ENCODE results near the gene ZNF184. TPM values are rescaled to one million over a fixed set of nuclear protein-coding genes. Genes with fewer than 3 reads are reported as not detected.

ZNF184 gene
- 9.5 and 18.8 TPM in 2 replicates for total RNA-seq (2014; rRNA removed; shearing (Covaris generic); ENCODE audit: low replicate concordance)

DNA sequence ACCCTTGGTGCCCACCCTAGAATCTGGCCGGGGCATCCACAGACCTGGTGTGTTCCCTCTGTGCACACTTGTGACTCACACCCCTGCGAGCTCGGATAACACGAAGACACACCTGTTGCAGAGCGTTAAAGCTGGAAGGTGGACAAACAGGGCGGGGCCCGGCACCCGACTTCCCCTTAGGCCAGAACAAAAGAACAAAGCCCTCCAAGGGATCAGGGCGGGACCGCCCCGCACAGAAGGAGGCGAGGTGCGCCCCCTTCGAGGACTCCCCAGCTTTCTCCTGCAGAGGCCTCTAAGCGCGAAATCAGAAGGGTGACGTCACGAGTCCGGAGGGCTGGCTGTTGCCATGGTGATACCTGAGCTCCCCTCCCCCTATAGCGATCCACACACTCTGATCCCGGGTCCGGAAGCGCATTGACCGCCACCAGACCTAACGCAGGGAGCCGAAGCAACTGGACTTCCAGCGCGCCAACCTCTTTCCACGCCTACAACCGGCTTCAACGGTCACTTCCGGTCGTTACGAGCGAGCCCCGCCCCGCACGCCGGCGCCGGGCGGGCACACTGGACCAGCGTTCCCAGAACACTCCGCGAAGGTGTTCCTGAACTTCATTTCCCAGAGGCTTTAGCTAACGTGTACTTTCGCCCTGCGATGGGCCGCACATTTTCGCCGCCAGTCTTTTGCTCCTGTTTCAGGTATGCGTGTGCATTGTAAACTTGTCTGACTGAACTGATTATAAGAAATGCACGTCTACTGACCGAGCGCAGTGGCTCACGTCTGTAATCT, at the start of gene ZNF184:
Gene ZNF184, minus strand, starts transcription at position 489 of the 784 bp plus-strand sequence. CDS start 811 bp downstream, outside the sequence.
- DNase-seq: peak; percentile 98
- peak within 1 kb of the TSS; percentile 88 for H2AFZ ChIP-seq (ENCODE audit: low read length)
- no peaks in the 10 kb centered on the region for H3K9me2 ChIP-seq (replicated peaks; ENCODE audit: insufficient read depth, low read length)
- peaks cover 34% of the 10 kb centered on the region for H3K36me3 ChIP-seq (ENCODE audit: insufficient read depth, low read length)
- H3K27me3 ChIP-seq (ENCODE audit: low read length): no peaks in the 10 kb centered on the region
- peak within 1 kb of the TSS; percentile 81 for H3K4me3 ChIP-seq (ENCODE audit: low read length)
- H3K27ac ChIP-seq (ENCODE audit: low read length): peak within 1 kb of the TSS; percentile 76
- no peaks in the 10 kb centered on the region for H4K20me1 ChIP-seq (ENCODE audit: insufficient read depth, low read depth, low read length)
- peak within 1 kb of the TSS; percentile 79 for H3K9ac ChIP-seq (ENCODE audit: low read length)
- peaks cover 8% of the 10 kb centered on the region; the same call in 1 of the 2 replicates for H3K9me3 ChIP-seq (ENCODE audit: low read length)
- H3K79me2 ChIP-seq (ENCODE audit: low read length): peaks cover 42% of the 10 kb centered on the region
- peaks cover 20% of the 10 kb centered on the region for H3K4me1 ChIP-seq (ENCODE audit: low read length)
- H3K4me2 ChIP-seq (ENCODE audit: low read depth, low read length, poor library complexity, severe bottlenecking): peak within 1 kb of the TSS; percentile 88

- no peaks in the 10 kb centered on the region for H3K9me3 ChIP-seq (ENCODE audit: low read length)
- peak overlapping the region; percentile 90 for H3K4me2 ChIP-seq (ENCODE audit: low read depth, low read length, poor library complexity, severe bottlenecking)
- H3K4me1 ChIP-seq (ENCODE audit: low read length): peaks cover 9% of the 10 kb centered on the region
- no peaks in the 10 kb centered on the region for H3K79me2 ChIP-seq (ENCODE audit: low read length)
- H3K9me2 ChIP-seq (replicated peaks; ENCODE audit: insufficient read depth, low read length): no peaks in the 10 kb centered on the region
- H3K36me3 ChIP-seq (ENCODE audit: insufficient read depth, low read length): no peaks in the 10 kb centered on the region
- DNase-seq: peak; percentile 90
- H3K9ac ChIP-seq (ENCODE audit: low read length): peak overlapping the region; percentile 77
- H4K20me1 ChIP-seq (ENCODE audit: insufficient read depth, low read depth, low read length): no peaks in the 10 kb centered on the region
- H3K4me3 ChIP-seq (ENCODE audit: low read length): peak overlapping the region; percentile 81
- H2AFZ ChIP-seq (ENCODE audit: low read length): peak overlapping the region; percentile 97
- no peaks in the 10 kb centered on the region for H3K27me3 ChIP-seq (ENCODE audit: low read length)
- H3K27ac ChIP-seq (ENCODE audit: low read length): no peak overlapping the region
Observed at GRCh38 chr6:27518881-27519795, 46.2 kb upstream of the ZNF184 start.

DNA sequence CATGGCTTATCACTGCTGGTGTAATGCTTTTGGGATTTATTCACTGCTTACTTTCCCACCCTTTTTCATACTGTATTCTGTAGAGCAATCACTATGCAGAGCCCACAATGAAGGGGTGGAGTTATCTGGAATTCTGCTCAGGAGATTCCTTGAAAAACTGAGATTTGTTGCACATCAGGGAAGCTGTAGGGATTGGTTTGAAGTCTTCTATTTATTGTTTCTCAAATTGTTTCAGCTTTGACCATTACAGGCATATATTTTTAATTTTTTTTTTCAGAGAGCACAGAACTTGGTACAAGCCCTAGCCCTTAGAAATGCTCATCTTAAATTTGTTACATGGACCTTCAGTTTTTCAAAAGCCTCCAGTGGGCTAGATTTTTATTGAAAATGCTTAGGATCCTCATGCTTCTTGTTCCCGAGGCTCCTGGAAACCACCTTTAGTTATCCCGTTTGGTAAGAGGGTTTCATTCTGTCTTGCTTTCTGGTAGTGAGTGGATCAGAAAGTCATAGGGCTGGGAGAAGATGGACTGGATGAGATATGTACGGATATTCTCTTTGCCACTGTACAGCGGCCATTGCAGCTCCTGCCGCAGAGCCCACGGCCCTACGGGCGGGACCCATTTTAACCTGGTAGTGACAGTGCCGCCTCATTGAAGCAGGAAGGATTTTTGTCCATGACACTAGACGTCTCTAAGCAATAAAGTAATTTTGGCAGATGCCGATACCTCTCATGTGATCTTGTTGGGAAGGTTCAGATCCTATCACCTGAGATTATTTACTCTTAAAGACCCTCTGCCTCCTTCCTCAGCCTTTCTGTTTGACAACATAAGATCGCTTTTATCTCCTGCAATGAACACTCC, 45.3 kb upstream of the ZNF184 start:
- no peaks in the 10 kb centered on the region for H3K79me2 ChIP-seq (ENCODE audit: low read length)
- H2AFZ ChIP-seq (ENCODE audit: low read length): peak overlapping the region; percentile 97
- H3K27ac ChIP-seq (ENCODE audit: low read length): no peak overlapping the region
- H3K4me2 ChIP-seq (ENCODE audit: low read depth, low read length, poor library complexity, severe bottlenecking): peak overlapping the region; percentile 90
- H3K9me2 ChIP-seq (replicated peaks; ENCODE audit: insufficient read depth, low read length): no peaks in the 10 kb centered on the region
- DNase-seq: peak; percentile 74
- peak overlapping the region; percentile 77 for H3K9ac ChIP-seq (ENCODE audit: low read length)
- H3K4me3 ChIP-seq (ENCODE audit: low read length): peak overlapping the region; percentile 81
- H3K4me1 ChIP-seq (ENCODE audit: low read length): peaks cover 9% of the 10 kb centered on the region
- no peaks in the 10 kb centered on the region for H3K27me3 ChIP-seq (ENCODE audit: low read length)
- H3K9me3 ChIP-seq (ENCODE audit: low read length): no peaks in the 10 kb centered on the region
- H4K20me1 ChIP-seq (ENCODE audit: insufficient read depth, low read depth, low read length): no peaks in the 10 kb centered on the region
- H3K36me3 ChIP-seq (ENCODE audit: insufficient read depth, low read length): no peaks in the 10 kb centered on the region

DNA sequence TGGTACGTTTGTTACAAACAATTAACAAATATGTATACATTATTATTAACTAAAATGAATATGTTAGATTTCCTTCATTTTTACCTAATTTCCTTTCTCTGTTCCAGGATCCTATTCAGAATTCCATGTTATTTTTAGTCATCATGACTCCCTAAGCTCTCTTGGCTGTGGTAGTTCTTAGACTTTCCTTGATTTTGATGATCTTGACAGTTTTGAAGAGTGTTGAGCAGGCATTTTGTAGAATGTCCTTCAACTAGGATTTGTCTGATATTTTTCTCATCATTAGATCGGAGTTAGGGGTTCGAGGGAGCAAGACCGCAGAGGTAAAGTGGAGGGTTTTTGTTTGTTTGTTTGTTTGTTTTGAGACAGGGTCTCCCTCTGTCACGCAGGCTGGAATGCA, 44.3 kb upstream of the ZNF184 start:
- no peak for DNase-seq
- no peak overlapping the region for H3K27ac ChIP-seq (ENCODE audit: low read length)
- H4K20me1 ChIP-seq (ENCODE audit: insufficient read depth, low read depth, low read length): no peaks in the 10 kb centered on the region
- H3K4me1 ChIP-seq (ENCODE audit: low read length): peaks cover 9% of the 10 kb centered on the region
- no peaks in the 10 kb centered on the region for H3K9me3 ChIP-seq (ENCODE audit: low read length)
- H3K9me2 ChIP-seq (replicated peaks; ENCODE audit: insufficient read depth, low read length): no peaks in the 10 kb centered on the region
- H3K4me3 ChIP-seq (ENCODE audit: low read length): no peak overlapping the region
- no peak overlapping the region for H2AFZ ChIP-seq (ENCODE audit: low read length)
- H3K79me2 ChIP-seq (ENCODE audit: low read length): no peaks in the 10 kb centered on the region
- no peak overlapping the region for H3K9ac ChIP-seq (ENCODE audit: low read length)
- no peak overlapping the region for H3K4me2 ChIP-seq (ENCODE audit: low read depth, low read length, poor library complexity, severe bottlenecking)
- H3K27me3 ChIP-seq (ENCODE audit: low read length): no peaks in the 10 kb centered on the region
- H3K36me3 ChIP-seq (ENCODE audit: insufficient read depth, low read length): no peaks in the 10 kb centered on the region

DNA sequence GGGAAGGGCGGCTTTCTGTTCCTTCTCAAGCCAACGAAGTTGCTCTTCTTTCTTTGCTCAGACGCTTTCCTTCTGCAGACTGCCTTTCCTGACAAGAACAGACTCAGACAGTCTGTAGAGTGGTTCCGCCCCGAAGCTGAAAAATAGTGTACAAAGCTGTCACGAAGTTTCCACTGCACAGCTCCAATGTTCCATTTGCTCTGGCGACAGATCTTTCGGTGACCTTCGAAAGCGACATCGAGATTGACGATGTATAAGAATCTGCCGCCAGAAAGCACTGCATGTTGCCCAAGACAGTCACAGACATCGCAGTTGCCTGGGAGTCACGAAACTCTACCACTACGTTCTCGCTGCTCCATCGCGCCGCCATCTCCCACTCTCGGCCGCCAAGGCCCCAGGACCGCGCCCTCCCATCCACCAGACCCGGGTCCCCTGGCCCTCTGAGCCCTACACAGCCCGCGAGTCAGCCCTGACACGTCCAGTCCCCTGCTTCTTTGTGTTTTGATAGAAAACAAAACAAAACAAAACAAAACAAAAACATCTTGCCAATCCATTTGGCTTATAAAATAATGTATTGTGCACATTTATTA, 42.1 kb upstream of the ZNF184 start:
- no peak for DNase-seq
- peaks cover 9% of the 10 kb centered on the region for H3K4me1 ChIP-seq (ENCODE audit: low read length)
- no peaks in the 10 kb centered on the region for H3K27me3 ChIP-seq (ENCODE audit: low read length)
- H3K9me3 ChIP-seq (ENCODE audit: low read length): no peaks in the 10 kb centered on the region
- H3K9me2 ChIP-seq (replicated peaks; ENCODE audit: insufficient read depth, low read length): no peaks in the 10 kb centered on the region
- no peak overlapping the region for H2AFZ ChIP-seq (ENCODE audit: low read length)
- no peak overlapping the region for H3K4me2 ChIP-seq (ENCODE audit: low read depth, low read length, poor library complexity, severe bottlenecking)
- no peaks in the 10 kb centered on the region for H3K79me2 ChIP-seq (ENCODE audit: low read length)
- no peaks in the 10 kb centered on the region for H4K20me1 ChIP-seq (ENCODE audit: insufficient read depth, low read depth, low read length)
- H3K36me3 ChIP-seq (ENCODE audit: insufficient read depth, low read length): no peaks in the 10 kb centered on the region
- H3K9ac ChIP-seq (ENCODE audit: low read length): no peak overlapping the region
- no peak overlapping the region for H3K4me3 ChIP-seq (ENCODE audit: low read length)
- H3K27ac ChIP-seq (ENCODE audit: low read length): no peak overlapping the region

- H3K9me2 ChIP-seq (replicated peaks; ENCODE audit: insufficient read depth, low read length): no peaks in the 10 kb centered on the region
- H3K9ac ChIP-seq (ENCODE audit: low read length): no peak overlapping the region
- no peak overlapping the region for H3K27ac ChIP-seq (ENCODE audit: low read length)
- H3K27me3 ChIP-seq (ENCODE audit: low read length): no peaks in the 10 kb centered on the region
- no peak overlapping the region for H3K4me2 ChIP-seq (ENCODE audit: low read depth, low read length, poor library complexity, severe bottlenecking)
- no peaks in the 10 kb centered on the region for H4K20me1 ChIP-seq (ENCODE audit: insufficient read depth, low read depth, low read length)
- no peaks in the 10 kb centered on the region for H3K4me1 ChIP-seq (ENCODE audit: low read length)
- H3K4me3 ChIP-seq (ENCODE audit: low read length): no peak overlapping the region
- H3K9me3 ChIP-seq (ENCODE audit: low read length): no peaks in the 10 kb centered on the region
- H2AFZ ChIP-seq (ENCODE audit: low read length): no peak overlapping the region
- no peak for DNase-seq
- H3K79me2 ChIP-seq (ENCODE audit: low read length): no peaks in the 10 kb centered on the region
- no peaks in the 10 kb centered on the region for H3K36me3 ChIP-seq (ENCODE audit: insufficient read depth, low read length)
Observed at GRCh38 chr6:27512525-27512924, 39.6 kb upstream of the ZNF184 start.

DNA sequence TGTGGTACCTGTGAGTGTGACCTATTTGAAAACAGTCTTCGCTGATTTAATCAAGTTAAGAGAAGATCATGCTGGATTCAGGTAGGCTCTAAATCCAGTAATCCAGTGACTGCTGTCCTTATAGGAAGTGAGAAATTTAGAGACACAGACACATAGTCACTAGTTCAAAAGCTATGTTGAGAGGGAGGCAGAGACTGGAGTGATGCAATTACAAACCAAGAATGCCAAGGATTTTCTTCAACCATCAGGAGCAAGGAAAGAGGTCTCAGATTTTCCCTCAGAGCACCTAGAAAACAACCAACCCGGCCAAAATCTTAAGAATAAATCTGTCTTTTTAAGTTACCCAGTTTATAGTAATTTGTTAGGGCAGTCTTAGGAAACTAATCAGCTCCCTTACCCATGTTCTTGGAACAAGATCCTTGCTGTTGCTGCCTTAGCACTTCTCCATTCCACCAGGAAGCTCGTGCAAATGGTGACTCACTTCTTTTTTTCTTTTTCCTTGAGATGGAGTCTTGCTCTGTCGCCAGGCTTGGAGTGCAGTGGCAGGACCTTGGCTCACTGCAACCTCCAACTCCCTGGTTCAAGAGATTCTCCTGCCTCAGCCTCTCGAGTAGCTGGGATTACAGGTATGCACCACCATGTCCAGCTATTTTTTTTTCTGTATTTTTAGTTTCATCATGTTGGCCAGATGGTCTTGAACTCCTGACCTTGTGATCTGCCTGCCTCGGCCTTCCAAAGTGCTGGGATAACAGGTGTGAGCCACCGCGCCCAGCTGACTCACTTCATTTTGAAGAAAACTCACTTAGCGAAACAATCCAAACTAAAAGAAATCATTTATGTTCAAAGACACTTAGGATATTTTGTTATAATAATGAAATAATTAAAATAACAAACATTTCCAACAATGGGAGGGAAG, 34.4 kb upstream of the ZNF184 start:
- DNase-seq: no peak
- Histone ChIP-seq H4K20me1 (ENCODE audit: insufficient read depth, low read depth, low read length) (no peaks in the 10 kb centered on the region), H3K27ac (ENCODE audit: low read length) (no peak overlapping the region), H3K4me3 (ENCODE audit: low read length) (no peak overlapping the region), H3K9ac (ENCODE audit: low read length) (no peak overlapping the region), H3K4me2 (ENCODE audit: low read depth, low read length, poor library complexity, severe bottlenecking) (no peak overlapping the region), H3K79me2 (ENCODE audit: low read length) (no peaks in the 10 kb centered on the region), H3K9me2 (replicated peaks; ENCODE audit: insufficient read depth, low read length) (no peaks in the 10 kb centered on the region), H3K27me3 (ENCODE audit: low read length) (no peaks in the 10 kb centered on the region; the same call in 1 of the 2 replicates), H3K36me3 (ENCODE audit: insufficient read depth, low read length) (no peaks in the 10 kb centered on the region), H3K4me1 (ENCODE audit: low read length) (peaks cover 18% of the 10 kb centered on the region), H3K9me3 (ENCODE audit: low read length) (no peaks in the 10 kb centered on the region), H2AFZ (ENCODE audit: low read length) (no peak overlapping the region)
